ENCODE results near the gene RNASE1.
"Not testable (repeated sequence)": the region's sequence is repeated elsewhere in the genome, so short reads cannot be mapped to it uniquely, and the experiment has no call there.

The RNASE1 gene

GRCh38 chr14:20769421-20769820, 33.2 kb downstream of the RNASE1 start:
- no peak for DNase-seq

GRCh38 chr14:20768593-20768892, 34.1 kb downstream of the RNASE1 start:
- DNase-seq: no peak

GRCh38 chr14:20760950-20761349, 41.7 kb downstream of the RNASE1 start:
- DNase-seq: no peak

- not testable (repeated sequence) for DNase-seq
These were observed 43.2 kb downstream of the RNASE1 start for GRCh38 chr14:20759465-20759864.

GRCh38 chr14:20757965-20758364, 44.7 kb downstream of the RNASE1 start:
- no peak for DNase-seq

- DNase-seq: no peak
These were observed 47.6 kb downstream of the RNASE1 start for GRCh38 chr14:20755037-20755436.

GRCh38 chr14:20754308-20754707, 48.3 kb downstream of the RNASE1 start:
- no peak for DNase-seq

GRCh38 chr14:20751963-20752562, 50.6 kb downstream of the RNASE1 start:
- peak; percentile 71 for DNase-seq
